GM12801 (cell line): Measurements from ENCODE around the gene ADIPOR1.

Experiments
- TF ChIP-seq, protein P1 (sequence below): IDR thresholded peaks from one replicate; pipeline ENCODE4 v1.5.1; 2011; ENCODE audit warnings: control low read depth; ENCODE audit not compliant: insufficient read length; ENCODE audit errors: extremely low read depth

The ADIPOR1 gene

GRCh38 chr1:202979459-202979858, 21.3 kb upstream of the ADIPOR1 start:
- TF ChIP-seq, protein P1, sequence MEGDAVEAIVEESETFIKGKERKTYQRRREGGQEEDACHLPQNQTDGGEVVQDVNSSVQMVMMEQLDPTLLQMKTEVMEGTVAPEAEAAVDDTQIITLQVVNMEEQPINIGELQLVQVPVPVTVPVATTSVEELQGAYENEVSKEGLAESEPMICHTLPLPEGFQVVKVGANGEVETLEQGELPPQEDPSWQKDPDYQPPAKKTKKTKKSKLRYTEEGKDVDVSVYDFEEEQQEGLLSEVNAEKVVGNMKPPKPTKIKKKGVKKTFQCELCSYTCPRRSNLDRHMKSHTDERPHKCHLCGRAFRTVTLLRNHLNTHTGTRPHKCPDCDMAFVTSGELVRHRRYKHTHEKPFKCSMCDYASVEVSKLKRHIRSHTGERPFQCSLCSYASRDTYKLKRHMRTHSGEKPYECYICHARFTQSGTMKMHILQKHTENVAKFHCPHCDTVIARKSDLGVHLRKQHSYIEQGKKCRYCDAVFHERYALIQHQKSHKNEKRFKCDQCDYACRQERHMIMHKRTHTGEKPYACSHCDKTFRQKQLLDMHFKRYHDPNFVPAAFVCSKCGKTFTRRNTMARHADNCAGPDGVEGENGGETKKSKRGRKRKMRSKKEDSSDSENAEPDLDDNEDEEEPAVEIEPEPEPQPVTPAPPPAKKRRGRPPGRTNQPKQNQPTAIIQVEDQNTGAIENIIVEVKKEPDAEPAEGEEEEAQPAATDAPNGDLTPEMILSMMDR: no peak

DNA sequence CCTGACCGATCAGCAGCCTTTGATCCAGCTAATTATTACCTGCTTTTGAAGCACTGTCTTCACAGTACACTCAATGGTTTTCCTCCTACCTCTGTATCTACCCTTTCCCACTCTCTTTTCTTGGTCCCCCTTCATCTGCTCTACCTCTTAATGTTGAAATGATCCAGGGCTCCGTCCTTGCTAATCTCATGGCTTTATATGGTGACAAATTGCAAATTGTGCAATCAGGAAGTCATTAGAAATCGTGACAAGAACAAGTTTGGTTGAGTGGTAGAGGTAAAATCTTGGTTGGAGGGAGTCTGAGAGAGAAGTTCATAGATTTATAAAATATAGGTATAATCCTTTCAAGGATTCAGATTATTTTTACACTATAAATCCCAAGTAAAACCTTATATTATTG, 18.5 kb upstream of the ADIPOR1 start:
- TF ChIP-seq, protein P1: no peak

DNA sequence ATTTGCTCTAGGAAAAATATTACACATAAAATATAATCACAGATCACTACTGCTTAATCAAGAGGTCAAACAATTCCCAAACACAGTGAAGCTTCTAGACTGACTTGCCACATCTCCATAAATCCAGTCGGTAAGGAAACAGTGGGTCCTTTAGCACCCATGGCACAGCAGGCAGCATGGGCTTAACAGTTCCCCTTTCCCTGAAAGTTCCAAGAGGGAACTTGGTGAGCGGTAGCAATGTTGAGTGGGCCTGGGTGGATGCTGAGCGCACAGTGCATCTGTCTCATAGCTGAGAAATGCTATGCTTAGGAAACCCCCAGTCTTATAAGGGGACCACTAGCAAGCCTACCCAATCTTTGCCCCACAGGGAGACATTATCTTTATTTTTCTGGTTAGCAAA, 16.7 kb upstream of the ADIPOR1 start:
- TF ChIP-seq, protein P1: no peak

GRCh38 chr1:202972046-202972445, 13.9 kb upstream of the ADIPOR1 start:
- TF ChIP-seq, protein P1: no peak

DNA sequence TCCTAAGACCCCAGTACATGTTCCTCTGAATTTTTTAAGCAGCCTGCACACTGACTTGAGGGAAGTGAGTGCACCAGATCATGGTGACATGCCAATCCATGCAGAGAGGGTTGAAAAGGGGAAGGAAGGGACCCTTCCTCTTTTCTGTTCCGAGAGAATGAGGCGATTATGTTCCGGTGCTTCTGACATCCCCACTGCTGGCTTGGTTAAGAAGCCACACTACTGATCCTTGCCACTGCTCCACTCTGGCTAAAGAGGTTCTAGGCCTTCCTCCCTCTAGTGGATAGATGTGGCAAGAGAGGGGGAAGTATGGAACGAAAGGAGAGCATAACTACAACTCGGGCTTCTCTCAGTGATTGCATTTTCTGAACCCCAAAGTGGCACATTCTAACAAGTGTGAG, 10.8 kb upstream of the ADIPOR1 start:
- TF ChIP-seq, protein P1: no peak

GRCh38 chr1:202968351-202968750, 10.2 kb upstream of the ADIPOR1 start:
- TF ChIP-seq, protein P1: no peak

GRCh38 chr1:202967684-202968281, 9.7 kb upstream of the ADIPOR1 start:
- TF ChIP-seq, protein P1: no peak
